ENCODE data around the gene AVPR1B.

Gene AVPR1B

DNA sequence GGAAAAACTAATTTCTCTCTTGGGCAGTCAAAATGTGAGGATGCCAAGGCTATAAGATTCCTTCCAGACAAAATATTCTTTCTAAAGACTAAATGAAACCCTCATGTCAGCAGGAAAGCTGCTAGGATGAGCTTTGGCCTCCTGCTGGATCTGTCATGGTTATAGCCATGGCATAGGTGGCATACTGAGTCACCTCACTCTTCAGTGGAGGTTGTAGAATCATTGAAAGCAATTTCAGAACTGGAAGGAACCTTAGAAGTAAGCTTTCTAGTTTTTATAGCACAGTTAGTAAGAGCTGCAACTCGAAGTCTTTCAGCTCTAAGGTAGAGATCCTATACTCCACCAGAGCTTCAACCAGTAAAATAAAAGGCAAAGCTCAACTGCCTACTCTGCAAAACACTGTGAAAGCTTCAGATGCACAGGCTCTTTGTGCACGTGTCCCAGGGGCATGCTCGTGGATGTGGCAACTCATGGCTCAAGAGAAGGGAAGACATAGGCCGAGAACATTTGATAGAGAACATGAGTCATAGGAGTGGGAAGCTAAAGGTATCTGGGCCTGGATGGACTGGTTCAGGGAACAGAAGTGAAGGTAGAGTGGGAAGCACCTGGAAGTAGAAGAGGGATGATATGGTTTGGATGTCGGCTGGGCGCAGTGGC lies 5.8 kb downstream of the AVPR1B start:
- no peak for DNase-seq (ENCODE audit: low read depth)

- DNase-seq (ENCODE audit: low read depth), result no peak
These were observed 6.4 kb downstream of the AVPR1B start for GRCh38 chr1:206110820-206111219.

GRCh38 chr1:206110161-206110560 lies 7.0 kb downstream of the AVPR1B start:
- DNase-seq (ENCODE audit: low read depth), result no peak

GRCh38 chr1:206109718-206110117 lies 7.5 kb downstream of the AVPR1B start:
- no peak for DNase-seq (ENCODE audit: low read depth)

- no peak for DNase-seq (ENCODE audit: low read depth)
These were observed 8.6 kb downstream of the AVPR1B start for GRCh38 chr1:206108635-206109034.

DNA sequence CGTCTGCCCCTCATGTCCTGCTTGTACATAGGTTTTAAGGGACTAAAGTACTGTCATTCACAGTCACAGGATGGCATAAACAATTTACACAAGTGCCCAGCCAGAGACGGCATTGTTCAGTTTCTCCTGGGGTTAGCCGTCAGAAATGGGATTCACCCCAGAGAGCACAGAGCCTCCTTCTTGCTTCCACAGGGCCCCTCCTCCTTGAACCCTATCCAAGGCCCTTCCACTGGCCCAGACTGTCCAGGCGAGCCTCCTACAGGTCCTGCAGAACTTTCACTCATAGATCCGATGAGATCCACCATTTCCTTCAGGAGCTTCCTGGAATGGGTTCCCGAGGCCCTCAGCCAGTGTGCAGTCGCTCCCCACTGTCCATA lies 10.0 kb downstream of the AVPR1B start:
- no peak for DNase-seq (ENCODE audit: low read depth)

DNA sequence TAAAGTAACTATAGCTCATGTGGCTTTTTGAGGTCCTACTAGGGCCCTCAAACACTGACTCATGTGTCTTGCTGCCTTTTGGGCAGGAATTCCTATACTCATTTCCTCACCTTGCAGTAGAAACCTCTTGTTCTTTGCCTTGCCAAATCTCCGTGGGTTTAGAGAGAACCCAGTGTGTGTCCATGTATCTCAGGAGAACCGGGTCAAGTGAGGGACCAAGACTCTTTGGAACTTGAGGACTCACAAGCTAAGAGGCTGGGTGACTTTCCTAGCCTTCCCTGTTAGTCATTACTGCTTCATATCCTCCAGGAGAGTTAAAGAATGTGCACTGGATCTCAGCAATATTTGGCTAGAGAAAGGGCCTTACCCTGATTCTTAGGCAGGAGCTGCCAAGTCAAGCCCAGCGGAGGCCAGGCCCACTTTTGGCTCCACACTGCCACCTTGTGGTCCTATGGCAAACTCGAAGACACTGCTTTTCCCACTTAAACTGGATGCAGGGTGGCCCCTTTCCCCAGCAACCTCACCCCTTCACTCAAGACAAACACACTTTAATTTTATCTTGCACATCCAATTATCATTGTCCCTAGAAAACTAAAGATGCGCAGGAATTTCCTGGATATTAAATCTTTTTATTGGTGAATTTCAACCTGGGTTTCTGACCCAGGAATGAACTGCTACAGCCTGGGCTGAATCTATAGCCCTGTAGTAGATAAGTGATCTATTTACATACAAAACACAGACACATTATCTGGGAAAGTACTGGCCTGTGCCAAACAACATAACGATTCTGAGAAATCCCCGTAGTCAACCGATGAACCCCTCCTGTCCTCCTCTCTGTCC lies 10.6 kb downstream of the AVPR1B start:
- DNase-seq (ENCODE audit: low read depth), result peak; percentile 66

DNA sequence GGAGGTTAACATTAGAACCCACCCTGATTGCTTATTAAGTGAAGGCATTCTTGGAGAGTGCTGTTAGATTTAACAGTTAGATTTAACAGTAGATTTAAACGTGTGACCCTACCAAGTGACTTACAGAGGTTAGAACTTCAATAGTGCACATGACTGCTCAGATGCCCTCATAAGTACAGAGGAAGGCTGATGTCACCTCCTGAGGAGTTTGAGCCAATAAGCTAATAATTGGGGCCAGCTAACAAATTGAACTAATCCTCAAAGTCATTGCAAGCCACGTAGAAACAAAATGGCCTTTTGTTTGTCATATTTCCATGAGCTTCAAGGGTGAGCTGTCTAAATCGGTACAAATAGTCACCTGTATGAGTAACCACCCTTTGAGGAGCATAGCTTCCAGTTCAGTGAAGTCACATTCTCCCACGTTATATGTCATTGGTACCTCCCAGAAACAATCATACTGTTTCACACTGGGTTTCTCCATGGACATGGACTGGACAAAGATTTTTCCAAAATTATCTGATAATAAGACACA lies 11.7 kb downstream of the AVPR1B start:
- no peak for DNase-seq (ENCODE audit: low read depth)

GRCh38 chr1:206103979-206104378 lies 13.2 kb downstream of the AVPR1B start:
- no peak for DNase-seq (ENCODE audit: low read depth)

- DNase-seq (ENCODE audit: low read depth), result no peak
These were observed 14.8 kb downstream of the AVPR1B start for GRCh38 chr1:206102292-206102936.

DNA sequence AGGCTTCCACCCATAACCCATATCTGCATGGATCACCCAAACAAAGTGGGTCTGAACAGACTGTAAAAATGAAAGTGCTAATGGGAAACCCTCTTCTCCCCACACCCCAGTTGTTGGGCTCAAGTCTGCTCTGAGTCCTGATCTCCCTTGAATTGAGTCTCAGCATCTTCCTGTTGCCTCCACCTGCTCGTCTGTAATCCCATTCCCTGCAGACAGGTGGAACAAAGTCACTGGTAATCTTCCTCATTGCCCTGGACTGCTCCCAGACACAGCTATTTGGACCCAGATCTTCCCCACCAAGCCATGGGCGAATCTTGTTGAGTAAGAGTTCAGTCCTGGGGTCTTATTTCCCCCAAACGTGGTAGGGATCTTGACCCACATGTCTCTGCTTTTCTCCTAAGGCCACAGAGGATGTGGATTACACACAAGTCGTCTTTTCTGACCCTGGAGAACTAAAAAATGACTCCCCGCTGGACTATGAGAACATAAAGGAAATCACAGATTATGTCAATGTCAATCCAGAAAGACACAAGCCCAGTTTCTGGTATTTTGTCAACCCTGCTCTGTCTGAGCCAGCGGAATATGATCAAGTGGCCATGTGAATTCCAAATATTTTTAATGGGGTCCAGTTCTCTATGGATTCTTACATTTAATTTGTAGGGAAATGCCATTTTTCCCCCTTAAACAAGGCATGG lies 15.7 kb downstream of the AVPR1B start:
- DNase-seq (ENCODE audit: low read depth), result no peak

DNA sequence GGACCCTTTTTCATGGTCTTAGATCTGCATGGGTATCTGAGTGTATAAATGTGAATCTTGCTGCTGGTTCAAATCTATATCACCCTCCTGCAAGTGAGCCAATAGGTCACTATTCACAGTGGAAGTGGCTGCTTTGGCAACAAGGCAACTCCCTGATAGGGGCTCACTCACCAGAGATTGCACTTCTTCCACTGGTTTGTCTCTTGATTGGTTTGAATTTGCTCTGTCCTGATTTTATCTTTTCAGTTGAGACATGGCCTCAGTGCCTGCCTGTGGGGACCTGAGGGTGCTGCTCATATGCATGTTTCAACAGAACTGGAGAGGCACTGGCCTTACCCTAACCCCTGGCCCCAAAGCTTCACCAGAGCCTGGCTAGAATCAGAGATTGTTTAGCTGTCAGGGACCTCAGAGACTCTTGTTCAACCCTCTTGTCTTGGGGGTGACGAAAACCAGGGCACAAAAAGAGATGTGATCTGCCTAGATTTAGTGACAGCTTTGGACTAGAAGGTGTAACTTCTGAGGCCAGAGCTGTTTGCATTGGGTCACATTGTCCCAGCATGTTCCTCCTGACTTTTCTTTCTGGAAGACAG lies 16.9 kb downstream of the AVPR1B start:
- no peak for DNase-seq (ENCODE audit: low read depth)

- DNase-seq (ENCODE audit: low read depth), result no peak
These were observed 18.8 kb downstream of the AVPR1B start for GRCh38 chr1:206098242-206098919.

- DNase-seq (ENCODE audit: low read depth), result no peak
These were observed 19.8 kb downstream of the AVPR1B start for GRCh38 chr1:206097381-206097780.

- DNase-seq (ENCODE audit: low read depth), result no peak
These were observed 23.2 kb downstream of the AVPR1B start for GRCh38 chr1:206094024-206094423.

DNA sequence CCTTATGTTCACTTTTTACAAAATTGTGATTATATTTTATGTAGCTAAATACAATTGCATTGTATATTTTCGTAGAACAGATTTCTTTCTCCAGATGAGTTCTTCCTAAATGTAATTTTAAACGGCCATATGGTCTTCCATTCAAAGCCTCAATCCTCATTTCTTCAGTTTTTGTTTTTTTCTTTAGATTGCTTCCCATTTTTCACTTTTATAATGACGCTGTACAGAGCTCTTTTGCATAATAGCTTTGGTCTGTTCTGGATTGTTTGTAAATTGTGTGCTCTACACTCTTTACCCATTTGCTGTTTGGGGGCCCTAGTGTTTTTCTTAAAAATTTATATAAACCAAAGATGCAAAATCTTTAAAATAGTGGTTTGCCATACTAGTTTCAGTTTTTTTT lies 27.8 kb downstream of the AVPR1B start:
- DNase-seq (ENCODE audit: low read depth), result no peak

- no peak for DNase-seq (ENCODE audit: low read depth)
These were observed 30.1 kb downstream of the AVPR1B start for GRCh38 chr1:206087091-206087490.

DNA sequence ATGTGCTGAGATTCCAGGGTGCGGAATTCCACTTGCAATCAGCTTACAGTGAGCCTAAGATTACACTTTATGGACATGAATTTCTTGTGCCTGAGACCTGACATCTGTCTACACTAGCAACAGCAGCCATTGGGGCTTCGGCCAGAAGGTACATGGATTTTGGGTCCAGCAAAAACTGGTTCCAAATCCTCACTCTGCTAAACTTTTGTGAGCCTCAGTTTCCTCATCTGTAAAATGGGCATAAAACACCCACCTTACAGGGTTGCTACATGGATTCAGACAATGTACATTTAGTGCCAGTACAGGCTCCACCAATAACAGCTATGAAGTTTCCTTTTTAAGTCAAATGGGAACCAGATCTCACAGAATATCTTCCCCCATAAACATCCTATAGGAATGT lies 33.4 kb downstream of the AVPR1B start:
- DNase-seq (ENCODE audit: low read depth), result no peak

GRCh38 chr1:206082831-206083695 lies 34.1 kb downstream of the AVPR1B start:
- no peak for DNase-seq (ENCODE audit: low read depth)

GRCh38 chr1:206081856-206082255 lies 35.3 kb downstream of the AVPR1B start:
- DNase-seq (ENCODE audit: low read depth), result no peak

All from stimulated activated CD4-positive, alpha-beta T cell treated with anti-CD3 and anti-CD28 coated beads, Interleukin-2, amount 100 ng/mL, for 4 hours (primary cell).